M059J (cell line): ENCODE results near the gene FAM174C. TPM values are rescaled to one million over a fixed set of nuclear protein-coding genes. Genes with fewer than 3 reads are reported as not detected.

ENCODE experiments used
- DNase-seq: peaks from one replicate; pipeline ENCODE4 v3.0.0-alpha.2; 2012; ENCODE audit warnings: low read depth
- total RNA-seq: library from RNA; depleted of rRNA; stranded (reverse); fragments of >200 nt; shearing (Covaris generic); gene quantifications from 2 replicates; pipeline ENCODE4 v1.2.3, GENCODE V29; 2014

Gene FAM174C
- total RNA-seq, 1 experiment from 2014 or later, result 108 TPM

- DNase-seq, result no peak
Measured at GRCh38 chr19:1284979-1285736, 9.8 kb downstream of the FAM174C start.

GRCh38 chr19:1285737-1286360, 10.5 kb downstream of the FAM174C start, which contains the start of gene EFNA2:
TSS of gene EFNA2 (plus strand) at chr19:1285873. CDS start at chr19:1286169, 296 bp downstream.
- DNase-seq, result no peak

DNA sequence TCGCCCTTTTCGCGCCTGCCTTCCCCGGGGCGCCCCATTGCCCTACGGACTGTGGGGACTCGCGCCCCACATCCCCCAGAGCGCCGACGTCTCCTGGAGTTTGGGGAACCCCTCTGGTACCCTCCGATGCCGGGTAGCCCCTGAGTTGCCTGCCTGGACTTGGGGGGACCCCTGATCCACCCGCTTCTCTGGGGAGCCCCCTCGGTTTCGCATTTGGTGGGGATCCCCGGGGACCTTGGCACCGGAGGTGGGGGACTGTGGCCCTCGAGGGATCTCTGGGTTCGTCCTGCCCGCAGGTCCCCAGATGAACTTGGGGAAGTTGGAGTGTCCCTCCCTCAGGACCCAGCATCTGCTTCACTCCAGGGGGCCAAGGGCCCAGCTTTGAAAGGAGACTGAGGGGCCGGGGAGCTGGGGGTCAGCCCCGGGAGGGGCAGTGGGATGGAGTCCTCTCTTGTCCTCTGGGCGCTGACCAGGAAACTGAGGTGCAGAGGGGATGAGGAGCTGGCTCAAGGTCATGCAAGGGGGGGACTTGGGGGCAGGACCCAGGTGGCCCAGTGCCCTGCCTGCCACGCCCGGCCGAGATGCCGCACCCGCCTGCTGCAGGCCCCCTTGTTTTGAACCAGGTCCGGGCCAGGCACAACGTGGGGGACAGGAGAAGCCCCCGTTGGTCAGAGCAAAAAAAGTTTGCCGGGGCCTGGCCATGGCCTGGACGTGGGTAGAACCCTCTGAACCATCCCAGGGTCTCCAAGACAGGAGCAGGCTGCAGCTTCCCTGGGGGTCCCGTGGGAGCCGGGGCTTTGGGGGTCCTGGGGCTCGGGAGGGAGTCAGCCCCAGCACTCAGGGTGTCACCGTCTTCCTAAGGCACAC, 11.4 kb downstream of the FAM174C start:
- no peak for DNase-seq

- no peak for DNase-seq
Measured at GRCh38 chr19:1287354-1288225, 12.3 kb downstream of the FAM174C start.

DNA sequence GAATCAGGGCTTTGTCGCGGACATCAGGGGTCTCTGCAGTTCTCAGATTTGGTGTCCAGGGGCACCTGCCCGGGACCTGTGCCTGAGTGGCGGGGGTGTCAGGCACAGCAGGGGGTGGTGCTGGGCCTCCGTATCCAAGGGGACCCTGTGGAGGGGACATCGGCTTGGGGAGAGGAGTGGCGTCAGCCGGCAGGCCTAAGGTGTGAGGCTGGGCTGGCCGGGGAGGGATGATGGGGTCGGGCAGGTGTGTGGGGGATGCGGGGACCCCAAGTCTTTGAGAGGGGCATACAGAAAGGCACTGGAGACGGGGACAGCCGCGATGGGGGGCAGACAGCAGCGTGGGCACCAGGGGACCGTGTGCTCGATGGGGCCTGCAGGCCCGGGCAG, 12.9 kb downstream of the FAM174C start:
- no peak for DNase-seq

- no peak for DNase-seq
Measured at GRCh38 chr19:1288833-1289685, 13.7 kb downstream of the FAM174C start.

DNA sequence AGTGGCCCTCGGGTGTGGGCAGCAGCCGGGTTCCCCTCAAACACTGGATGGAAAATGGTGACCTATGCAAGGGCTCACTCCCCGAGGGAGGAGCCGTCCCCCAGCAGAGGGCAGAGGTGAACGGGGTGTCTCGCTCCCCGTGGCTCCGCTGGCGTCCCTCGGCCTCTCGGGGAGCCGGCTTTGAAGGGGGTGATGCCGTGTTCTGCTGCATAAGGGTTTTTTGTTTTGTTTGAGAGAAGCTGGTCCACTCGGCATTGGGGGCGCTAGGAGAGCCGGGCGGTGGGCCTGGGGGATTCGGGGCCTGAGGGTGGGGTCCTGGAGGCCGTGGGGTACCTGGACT, 14.3 kb downstream of the FAM174C start:
- no peak for DNase-seq

DNA sequence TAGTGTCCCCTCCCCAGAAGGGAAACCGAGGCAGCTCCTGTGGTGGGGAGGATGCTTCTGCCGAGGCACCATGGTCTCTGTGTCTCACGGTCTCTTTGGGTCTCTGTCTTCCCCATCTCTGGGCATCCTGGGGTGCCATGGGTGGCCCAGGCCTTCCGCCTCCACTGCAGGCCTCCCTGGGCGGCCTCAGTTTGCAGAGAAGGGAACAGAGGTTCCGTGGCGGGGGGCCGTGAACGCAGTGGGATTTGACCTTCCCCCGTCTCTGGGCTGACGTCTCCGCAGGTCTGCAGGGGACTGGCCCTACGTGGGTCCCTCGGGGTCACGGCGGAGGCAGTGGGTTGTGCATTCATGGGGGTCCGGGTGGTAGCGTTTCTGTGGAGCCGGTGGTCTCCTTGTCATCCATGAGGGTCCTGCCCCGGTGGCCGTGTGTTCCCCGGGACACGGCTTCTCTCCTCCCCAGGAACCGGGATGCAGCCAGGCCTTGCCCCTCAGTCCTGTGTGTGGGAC, 14.9 kb downstream of the FAM174C start:
- DNase-seq, result no peak

DNA sequence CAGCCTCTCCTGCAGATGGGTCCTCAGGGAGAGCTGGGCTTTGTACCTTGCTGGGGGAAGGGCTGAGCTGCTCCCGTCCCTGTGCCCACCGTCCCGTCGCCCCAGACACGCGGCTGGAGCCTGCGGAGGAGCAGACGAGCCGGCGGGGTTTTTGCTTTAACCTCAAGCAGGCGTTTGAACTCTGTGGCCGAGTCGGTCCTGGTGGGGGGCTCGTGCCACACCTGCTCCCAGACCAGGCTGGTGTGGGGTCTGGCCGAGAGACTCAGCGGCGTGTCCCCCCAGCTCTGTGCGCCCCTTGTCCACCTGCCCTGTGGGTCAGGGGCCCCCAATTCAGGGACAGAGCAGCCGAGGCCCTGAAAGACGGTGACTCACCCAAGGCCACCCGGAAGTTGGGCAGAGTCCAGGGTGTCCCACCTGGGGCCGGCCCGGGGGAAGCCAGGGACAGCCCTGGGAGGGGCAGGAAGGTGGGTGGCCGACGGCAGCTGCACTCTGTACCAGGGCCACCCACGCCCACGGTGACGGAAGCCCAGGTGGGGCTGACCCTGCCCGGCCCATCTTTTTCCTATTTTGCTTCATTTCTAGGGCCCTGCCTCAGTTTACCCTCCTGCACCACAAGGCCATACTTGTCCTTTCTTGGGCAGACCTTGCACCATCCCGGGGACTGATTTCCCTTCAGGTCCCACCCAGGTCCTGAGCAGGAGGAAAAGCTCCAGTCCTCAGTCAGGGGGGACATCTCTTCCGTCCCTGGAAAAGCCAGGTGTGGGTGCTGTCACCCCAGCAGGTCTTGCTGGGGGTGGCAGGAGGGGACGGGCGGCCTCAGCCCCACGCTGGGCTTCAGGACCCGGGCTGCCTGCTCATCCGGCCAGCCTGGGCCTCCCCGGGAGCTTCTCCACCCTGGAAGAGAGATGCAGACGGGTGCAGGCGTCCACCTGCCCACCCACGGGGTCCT, 15.6 kb downstream of the FAM174C start:
- no peak for DNase-seq

DNA sequence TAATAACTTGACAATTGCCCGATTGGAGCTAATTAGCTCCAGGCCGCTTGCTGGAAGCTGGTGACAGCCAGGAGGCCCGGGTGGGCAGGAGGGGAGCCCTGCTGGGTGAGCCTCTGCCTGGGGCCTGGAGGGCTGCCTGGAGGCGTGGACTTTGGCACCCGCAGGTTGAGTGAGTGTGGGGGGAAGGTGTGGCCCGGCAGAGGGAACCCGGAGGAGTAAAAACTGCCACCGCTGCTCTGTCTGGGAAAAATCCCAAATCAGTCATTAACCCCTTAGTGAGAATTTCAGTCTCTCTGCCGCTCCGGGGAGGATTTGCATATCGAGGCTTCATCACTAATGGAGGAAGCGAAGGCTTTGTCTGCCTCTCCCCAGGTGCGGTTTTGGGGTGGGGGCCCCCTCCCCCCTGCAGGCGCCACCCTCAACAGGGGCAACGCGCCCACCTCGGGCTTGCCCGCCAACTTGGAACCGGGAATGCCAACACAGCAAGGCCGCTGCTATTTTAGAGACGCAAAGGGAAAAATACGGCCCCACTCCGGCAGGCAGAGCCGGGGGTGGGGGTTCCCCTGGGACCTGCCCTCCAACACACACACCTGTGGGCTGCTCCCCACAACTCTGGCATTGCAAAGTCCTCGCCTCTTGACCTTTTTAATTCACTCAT, 16.6 kb downstream of the FAM174C start:
- DNase-seq, result no peak

GRCh38 chr19:1292419-1293151, 17.3 kb downstream of the FAM174C start:
- no peak for DNase-seq

GRCh38 chr19:1293782-1294604, 18.7 kb downstream of the FAM174C start:
- DNase-seq, result no peak

DNA sequence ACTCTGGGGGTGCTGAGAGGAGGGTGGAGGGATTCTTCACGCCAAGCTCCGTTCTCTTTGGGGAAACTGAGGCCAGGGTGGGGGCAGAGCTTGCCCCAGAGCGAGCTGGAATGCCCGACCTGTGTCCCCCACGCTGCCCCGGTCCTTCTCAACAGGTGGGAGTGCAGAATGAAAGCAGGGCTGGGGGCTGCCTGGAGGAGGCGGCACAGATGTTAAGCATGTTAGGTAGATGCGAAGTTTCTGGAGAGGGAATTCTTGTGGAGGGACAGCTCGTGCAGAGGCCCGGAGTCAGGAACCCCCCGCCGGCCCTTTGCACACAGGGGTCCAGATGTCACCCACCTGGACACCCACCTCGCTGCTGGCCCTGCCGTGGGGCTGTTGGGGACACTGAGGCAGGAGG, 19.4 kb downstream of the FAM174C start:
- no peak for DNase-seq

GRCh38 chr19:1295169-1296012, 20.1 kb downstream of the FAM174C start:
- no peak for DNase-seq

DNA sequence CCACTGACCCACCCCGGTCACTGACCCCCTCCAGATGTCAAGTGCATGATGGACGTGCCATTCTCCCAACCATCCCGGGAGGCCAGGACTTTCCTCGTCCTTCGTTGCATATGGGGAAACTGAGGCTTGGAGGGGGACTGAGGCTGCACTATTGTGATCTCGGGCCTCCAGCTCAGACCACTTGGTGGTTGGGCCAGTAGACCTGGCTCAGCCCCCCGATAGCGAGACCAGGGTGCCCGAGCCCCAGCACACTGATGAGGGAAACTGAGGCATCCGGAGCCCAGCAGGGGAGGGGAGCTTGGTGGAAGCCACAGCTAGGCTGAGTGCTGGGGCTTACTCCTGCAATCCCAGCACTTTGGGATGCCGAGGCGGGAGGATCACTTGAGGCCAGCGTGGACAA, 20.7 kb downstream of the FAM174C start:
- no peak for DNase-seq

DNA sequence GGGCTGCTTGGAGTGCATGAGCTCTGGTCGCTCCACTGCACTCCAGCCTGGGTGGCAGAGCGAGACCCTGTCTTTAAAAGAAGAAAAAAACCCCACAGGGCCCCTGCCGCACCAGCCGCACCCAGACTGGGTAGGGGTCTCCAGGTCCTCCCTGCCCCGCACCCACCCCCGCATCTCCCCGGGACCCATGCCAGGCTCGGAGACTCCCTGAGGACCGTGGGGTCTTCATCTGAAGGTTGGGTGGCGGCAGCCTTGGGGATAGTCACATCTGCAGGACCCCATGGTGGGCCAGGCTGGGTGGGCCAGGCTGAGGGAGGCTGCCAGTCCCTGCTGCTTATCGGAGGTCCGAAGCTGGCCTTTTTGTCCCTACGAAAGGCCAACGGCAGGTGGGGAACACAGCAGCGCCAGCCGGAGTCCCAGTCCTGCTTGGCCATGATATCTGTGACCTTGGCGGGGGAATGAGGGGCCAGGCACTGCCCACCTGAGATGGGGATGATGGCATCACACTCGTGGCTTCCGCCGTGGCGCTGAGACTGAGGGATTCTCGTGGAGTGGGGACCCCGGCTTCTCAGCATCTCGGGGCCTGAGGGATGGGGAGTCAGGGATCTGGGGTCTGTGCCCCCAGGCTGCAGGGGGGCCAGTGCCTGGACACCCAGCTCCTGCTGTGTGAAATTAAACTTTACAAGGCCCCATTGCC, 21.4 kb downstream of the FAM174C start:
- no peak for DNase-seq
